Measurements from ENCODE around the gene CBX4.

DNA sequence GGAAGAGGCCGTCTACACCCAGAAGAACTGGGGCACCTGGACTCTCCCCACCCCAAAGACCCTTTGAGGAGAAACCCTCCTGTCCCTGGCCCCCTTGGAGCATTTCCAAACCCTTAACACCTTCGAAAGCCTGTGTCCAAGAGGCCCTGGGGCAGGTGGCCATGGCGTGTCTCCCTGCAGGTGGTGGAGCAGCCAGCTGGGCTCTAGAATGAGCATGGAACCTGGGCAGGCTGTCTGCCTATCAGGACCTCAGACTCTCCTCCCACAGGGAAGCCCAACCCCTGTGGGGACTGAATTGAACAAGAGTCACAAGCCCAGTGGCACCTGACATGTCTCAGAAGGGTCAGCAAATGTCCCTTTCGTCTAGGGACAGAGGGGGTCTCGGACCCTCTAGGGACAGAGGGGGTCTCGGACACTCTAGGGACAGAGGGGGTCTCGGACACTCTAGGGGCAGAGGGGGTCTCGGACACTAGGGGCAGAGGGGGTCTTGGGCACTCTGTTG is 8.4 kb downstream of the CBX4 start:
- TF ChIP-seq, protein P1, sequence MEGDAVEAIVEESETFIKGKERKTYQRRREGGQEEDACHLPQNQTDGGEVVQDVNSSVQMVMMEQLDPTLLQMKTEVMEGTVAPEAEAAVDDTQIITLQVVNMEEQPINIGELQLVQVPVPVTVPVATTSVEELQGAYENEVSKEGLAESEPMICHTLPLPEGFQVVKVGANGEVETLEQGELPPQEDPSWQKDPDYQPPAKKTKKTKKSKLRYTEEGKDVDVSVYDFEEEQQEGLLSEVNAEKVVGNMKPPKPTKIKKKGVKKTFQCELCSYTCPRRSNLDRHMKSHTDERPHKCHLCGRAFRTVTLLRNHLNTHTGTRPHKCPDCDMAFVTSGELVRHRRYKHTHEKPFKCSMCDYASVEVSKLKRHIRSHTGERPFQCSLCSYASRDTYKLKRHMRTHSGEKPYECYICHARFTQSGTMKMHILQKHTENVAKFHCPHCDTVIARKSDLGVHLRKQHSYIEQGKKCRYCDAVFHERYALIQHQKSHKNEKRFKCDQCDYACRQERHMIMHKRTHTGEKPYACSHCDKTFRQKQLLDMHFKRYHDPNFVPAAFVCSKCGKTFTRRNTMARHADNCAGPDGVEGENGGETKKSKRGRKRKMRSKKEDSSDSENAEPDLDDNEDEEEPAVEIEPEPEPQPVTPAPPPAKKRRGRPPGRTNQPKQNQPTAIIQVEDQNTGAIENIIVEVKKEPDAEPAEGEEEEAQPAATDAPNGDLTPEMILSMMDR (IDR thresholded peaks at IDR 0.05): no peak
- no peak for TF ChIP-seq POLR2A (IDR thresholded peaks at IDR 0.05)

Data from thyroid gland (tissue), 4 donors.